Measurements from ENCODE around the gene DRC7.

The DRC7 gene

GRCh38 chr16:57694725-57695679, at the start of gene DRC7:
Gene DRC7 (plus strand): TSS chr16:57694806. CDS start chr16:57697950, 3,144 bp downstream.
- DNase-seq (ENCODE audit: low read depth, low spot score) = no peak

DNA sequence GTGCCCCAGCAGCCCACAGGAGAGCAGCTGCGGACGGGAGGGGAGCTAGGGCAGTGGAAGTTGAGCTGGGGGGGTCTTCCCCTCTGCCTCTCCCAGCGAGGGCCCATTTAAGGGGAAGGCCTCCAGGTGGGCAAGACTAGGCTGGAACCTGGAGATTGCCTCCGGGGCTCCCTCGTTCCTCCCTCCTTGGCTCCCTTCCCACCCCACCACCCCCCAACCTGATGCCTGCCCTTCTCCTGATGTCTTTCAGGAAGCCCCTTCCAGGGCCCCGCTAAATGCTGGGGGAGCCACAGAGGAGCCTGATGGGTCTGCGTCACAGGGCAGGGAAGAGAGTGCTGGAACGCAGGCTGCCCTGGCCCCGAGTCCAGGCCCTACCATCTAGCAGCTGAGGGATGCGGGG, 49.4 kb upstream of the DRC7 start:
- no peak for DNase-seq (ENCODE audit: low read depth, low spot score)

DNA sequence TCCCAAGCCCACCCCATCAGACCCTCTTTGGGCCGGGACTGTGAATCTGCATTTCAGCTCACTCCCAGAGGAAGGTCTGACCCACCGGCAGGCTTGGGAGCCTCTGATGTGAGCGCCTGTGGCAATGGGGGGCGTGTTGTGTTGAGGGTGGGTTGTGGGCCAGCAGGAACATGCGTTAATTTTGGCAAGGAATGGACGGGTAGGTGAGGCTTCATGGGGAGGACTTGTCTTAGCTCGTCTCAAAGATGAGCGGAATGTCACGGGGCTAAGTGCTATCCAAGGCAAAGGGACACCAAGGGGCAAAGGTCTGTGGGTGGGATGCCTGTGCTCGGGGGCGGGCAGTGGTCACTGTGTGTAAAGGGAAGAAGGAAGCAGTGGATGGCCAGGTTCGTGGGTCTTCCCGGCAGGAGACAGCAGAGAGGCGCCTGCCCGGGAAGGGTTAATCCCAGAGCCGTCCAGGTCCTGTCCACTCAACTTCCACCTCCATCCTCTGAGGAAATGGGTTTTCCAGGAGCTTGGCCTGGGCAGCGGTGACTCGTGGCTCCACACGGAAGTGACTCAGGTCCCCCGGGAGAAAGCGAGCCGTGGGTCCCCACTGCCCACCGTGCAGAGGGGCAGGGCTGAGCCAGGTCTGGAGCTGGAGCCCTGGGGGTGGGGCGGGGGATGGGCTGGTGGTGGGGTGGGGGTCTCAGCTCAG, 48.8 kb upstream of the DRC7 start:
- DNase-seq (ENCODE audit: low read depth, low spot score) = no peak

DNA sequence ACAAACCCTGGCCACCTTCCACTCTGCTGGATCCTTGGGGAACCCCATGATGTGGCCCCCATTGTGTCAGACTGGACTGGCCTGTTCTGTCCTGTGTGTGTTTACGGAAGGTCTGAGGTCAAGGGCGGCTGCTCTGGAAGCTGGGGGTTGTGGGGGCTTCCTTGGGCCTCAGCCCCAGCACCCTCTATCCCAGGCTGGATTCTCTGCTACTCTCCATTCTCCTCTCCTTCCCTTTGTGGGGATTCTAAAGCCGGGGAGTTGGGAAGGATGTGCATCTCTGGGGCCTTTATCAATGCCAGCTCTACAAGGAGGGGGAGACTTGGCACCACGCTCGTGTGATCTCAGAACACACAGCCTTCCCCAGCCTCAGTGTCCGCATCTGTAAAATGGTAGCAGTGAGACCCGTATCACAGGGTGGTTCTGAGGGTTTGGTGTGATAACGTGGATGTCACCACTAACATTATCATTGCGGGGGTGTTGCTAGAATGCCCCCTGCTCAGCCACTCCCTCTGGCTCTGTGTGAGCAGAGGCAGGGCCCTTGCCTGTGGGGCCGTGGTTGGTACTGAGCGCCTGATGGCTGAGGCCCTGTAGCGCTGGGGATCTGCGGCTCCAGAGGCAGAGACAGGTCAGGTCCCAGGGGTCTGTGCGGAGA, 48.1 kb upstream of the DRC7 start:
- DNase-seq (ENCODE audit: low read depth, low spot score) = no peak

- DNase-seq (ENCODE audit: low read depth, low spot score) = no peak
These were observed 47.3 kb upstream of the DRC7 start for GRCh38 chr16:57647136-57647875.

GRCh38 chr16:57648125-57648524, 46.5 kb upstream of the DRC7 start:
- no peak for DNase-seq (ENCODE audit: low read depth, low spot score)

- DNase-seq (ENCODE audit: low read depth, low spot score) = peak; percentile 70
These were observed 45.8 kb upstream of the DRC7 start for GRCh38 chr16:57648581-57649442.

DNA sequence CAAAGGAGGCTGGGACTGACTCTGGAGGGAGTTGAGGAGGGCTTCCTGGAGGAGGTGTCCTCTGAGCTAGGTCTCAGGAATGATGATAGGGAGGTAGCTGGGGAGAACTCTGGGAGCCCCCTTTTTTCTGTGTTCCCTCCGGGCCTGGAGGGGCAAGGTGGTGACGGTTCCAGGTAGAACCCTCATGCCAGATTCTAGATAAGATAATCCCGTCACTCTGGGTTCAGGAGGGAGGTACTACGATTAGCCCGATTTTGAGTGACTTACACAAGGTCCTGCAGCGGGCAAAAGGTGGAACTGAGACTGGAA, 45.2 kb upstream of the DRC7 start:
- DNase-seq (ENCODE audit: low read depth, low spot score) = no peak

GRCh38 chr16:57649846-57650245, 44.8 kb upstream of the DRC7 start:
- no peak for DNase-seq (ENCODE audit: low read depth, low spot score)

- DNase-seq (ENCODE audit: low read depth, low spot score) = no peak
These were observed 43.0 kb upstream of the DRC7 start for GRCh38 chr16:57651344-57652333.

DNA sequence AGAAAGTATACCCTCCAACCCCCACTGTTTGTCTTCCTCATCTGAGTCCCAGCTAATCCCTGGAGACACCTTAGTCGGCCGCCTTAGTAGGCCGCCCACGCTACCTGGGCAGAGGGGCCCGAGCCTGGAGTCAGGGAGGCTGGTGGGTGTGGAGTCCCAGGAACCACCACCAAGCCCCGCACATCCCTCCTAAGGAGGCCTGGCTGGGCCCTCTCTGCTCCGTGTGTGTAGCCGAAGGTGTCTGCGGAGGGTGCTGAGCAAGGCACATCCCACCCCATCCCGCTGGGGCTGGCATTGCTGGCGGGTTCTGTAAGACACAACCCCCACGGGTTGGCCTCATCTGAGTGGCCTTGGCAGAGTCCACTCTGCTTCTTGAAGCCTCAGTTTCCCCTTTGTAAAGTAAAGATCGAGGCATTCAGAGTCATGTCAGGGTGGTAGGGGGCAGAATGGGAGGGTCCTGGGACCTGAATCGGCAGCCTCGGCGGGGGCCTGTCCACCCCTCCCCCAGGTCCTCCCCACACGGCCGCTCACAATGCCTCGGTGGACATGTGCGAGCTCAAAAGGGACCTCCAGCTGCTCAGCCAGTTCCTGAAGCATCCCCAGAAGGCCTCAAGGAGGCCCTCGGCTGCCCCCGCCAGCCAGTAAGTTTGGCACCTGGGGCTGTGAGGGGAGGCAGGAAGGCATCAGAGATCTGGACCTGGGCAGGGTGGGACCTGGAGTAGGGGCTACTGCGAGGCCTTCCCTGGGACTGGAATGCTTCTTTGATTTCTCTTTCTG, 41.7 kb upstream of the DRC7 start:
- DNase-seq (ENCODE audit: low read depth, low spot score) = no peak

- DNase-seq (ENCODE audit: low read depth, low spot score) = no peak
These were observed 40.7 kb upstream of the DRC7 start for GRCh38 chr16:57653936-57654335.

GRCh38 chr16:57656342-57656955, 38.2 kb upstream of the DRC7 start:
- DNase-seq (ENCODE audit: low read depth, low spot score) = no peak

GRCh38 chr16:57657228-57657627, 37.4 kb upstream of the DRC7 start:
- DNase-seq (ENCODE audit: low read depth, low spot score) = no peak

GRCh38 chr16:57658130-57658877, 36.3 kb upstream of the DRC7 start:
- no peak for DNase-seq (ENCODE audit: low read depth, low spot score)

DNA sequence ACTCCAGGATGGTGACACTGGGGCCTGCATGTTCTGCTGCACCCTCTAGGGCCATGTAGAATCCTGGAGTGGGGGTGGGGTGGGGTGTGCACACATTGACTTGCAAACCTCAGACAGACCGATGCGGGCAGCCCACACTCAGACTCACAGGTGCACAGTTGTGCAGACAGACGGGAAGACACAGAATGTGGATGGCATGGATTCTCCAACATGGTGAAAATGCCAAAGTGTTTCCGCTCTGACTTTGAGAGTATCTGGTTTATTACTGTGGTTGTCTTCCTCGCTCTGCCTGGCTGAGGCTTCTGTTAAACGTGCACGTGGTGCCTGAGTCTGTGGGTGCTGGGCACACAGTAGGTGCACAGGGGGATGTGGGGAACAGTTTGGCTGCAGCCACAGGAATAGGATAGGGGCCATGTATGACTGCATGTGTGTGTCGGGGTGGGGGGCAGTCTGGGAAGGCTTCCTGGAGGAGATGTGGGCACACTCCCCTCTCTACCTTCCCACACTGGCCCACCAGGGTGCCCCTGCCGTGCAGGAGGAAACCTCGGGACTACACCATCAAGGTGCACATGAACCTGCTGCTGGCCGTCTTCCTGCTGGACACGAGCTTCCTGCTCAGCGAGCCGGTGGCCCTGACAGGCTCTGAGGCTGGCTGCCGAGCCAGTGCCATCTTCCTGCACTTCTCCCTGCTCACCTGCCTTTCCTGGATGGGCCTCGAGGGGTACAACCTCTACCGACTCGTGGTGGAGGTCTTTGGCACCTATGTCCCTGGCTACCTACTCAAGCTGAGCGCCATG, 35.5 kb upstream of the DRC7 start:
- no peak for DNase-seq (ENCODE audit: low read depth, low spot score)

All from activated CD4-positive, CD25-positive, alpha-beta regulatory T cell treated with anti-CD3 and anti-CD28 coated beads, Interleukin-2, amount 50 U/mL, for 16 hours (primary cell).